Stimulated activated CD4-positive, alpha-beta T cell treated with anti-CD3 and anti-CD28 coated beads, Interleukin-1b, Interleukin-23, amount 100 ng/mL, for 24 hours (primary cell): Measurements from ENCODE around the gene ADARB2.

Experiments
- DNase-seq, 4 experiments: peaks; one replicate each; pipeline ENCODE4 v3.0.0-alpha.2; 2020; ENCODE audit warnings: low read depth in 4 of 4, low spot score in 1 of 4

The ADARB2 gene

DNA sequence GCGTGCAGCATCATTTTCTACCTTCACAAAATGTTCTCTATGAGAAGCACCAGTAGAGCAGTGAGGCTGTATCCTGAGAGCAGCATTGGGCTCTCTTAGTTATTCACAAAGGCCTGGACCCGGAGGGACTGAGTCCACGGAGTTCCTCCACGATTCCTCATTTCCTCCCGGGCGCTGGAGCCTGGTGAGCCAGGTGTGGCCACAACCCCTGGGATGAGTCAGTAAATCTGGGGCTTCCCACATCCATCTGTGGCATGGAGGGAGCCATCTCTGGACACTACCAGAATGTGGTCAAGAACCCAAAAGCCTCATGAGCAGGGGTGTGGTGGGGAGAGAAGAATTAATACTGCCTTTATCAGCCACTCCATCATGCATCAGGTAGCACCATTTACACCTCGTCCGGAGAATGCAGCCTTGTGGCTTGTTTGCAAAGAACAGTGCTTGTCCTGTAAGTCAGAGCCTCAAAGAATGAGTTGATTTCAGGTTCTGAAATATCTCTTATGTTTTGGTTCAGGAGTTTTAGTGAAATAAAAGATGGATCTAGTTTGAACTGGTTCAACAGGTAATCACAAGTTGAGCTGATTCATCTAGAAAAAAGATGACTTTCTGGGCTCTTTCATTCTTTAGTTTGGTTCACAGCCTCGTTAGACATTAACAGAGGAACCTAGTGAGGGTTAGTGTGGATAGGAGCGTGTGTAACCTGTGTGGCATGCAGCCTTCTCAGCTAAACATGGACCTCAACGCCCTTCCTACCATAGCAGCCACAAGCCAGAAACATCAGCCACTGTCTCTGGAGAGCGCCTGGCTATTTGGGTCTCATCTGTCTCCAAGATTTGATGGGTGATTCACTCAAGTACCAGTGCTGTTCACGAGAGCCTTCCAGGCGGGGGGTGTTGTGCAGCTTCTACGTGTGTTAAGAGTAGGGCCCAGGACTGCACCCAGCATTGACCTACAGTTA lies 586.0 kb downstream of the ADARB2 start:
- DNase-seq = no peak

DNA sequence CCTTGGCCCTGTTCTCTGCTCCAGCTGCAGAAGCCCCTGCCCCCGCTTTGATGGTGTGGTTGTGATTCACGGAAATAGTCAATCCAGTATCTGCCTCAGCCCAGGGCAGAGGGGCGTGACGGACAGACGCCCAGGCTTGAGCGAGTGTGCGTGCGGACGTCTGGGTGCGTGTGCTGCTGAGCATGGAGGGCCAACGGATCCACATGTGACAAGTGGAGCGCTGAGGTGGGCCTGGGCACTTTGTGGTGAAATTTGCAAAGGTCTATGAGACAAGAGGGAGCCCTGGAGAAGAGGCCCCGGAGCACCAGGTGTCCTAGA lies 586.7 kb downstream of the ADARB2 start:
- DNase-seq = no peak

DNA sequence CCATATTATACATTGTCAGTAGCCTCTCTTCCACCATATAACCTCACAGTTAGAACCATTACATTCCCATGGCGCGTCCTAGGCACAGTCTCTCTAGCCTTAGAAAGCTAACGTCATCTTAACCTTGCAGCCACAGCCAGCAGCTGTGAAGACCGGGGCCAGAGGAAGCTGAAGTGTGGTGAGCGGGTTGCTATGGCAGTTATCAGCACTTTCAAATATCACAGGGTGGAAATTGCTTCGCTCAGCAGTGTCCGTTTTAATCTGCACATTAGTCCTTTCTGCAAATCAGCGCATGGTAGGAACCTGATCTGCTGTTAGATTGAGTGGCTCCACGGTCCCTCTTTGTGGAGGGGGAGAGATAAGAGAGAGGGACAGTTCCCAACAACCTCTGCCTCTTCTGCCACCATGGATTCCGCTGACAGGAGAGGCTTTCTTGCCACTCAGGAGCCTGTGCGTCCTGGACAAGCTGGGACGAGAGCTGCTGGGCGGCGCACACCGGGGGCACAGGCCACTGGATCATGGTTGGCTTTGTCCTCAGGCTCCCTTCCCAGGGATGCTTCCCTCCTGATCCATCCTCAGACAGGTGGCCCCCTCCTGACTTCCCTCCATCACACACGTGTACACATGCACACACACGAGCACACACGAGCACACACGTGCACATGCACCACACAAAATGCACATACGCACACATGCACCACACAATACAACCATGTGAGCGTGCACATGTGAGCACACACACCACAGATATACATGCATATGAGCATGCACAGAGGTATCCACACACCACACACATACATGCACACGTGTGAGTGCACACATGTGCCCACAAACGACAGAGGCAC lies 587.3 kb downstream of the ADARB2 start:
- DNase-seq = no peak

DNA sequence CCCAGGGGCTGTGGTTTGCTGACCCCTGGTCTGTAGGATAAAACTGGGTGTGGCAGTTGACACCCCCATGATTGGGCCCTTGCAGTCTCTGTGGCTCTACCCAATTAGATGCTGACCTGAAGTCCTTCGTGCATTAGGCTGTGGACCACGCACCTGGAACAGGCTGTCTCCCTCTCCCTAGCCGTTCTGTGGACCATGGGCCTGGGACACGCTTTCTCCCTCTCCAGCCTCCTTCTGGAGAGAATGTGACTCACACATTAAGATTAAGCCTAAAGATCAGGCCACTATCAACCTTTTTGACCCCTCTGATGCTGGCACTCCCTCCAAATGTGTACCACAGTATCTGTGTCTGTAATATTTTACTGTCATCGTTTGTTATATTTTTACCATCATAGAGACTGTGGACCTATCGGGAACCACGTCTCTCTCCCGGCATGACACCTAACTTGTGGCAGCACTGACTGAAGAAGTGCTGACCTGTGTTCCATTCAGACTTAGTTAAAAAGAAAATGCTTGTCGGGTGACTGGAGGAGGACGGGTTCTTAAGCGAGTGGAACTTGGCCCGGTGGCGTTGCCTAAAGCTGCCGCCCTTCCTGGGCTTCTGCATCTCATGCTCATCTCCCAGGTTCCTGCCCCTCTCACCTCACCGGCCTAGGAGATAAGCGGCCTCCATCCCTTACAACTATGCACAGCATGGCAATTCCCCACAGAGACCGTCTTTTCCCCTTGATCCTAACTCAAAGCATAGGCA lies 588.3 kb downstream of the ADARB2 start:
- no peak for DNase-seq

DNA sequence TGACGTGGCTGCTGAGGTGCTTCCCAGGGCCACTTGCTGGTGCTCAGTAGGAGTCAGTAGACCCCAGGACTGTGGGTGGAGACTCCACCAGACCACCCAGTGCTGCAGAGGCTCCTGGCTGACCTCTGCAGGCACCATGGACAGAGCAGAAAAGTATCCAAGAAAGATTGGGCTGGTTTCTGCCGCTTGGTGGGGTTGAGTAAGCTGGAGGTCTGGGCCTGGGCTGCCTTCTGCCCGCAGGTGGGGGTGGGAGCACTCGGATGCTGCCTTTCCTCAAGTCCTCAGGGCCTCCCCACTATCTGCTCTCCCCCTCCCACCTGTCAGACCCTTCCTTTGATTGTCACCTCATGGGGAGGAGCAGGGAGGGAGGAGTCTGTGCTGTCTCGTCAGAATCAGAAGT lies 589.5 kb downstream of the ADARB2 start:
- no peak for DNase-seq

DNA sequence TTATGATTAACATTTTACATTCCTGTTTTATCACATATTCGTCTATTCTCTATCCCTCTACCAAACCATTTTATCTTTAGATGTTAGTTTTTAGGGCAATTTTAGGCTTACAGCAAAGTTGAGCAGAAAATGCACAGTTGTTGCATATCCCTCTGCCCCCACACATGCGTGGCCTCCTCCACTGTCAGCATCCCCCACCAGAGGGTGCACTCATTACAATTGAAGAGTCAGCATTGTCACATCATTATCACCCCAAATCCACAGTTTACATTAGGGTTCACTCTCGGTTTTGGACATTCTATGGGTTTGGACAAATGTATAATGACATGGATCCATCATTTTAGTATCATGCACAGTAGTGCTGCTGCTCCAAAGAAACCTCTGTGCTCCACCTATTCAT lies 594.7 kb downstream of the ADARB2 start:
- DNase-seq = no peak

DNA sequence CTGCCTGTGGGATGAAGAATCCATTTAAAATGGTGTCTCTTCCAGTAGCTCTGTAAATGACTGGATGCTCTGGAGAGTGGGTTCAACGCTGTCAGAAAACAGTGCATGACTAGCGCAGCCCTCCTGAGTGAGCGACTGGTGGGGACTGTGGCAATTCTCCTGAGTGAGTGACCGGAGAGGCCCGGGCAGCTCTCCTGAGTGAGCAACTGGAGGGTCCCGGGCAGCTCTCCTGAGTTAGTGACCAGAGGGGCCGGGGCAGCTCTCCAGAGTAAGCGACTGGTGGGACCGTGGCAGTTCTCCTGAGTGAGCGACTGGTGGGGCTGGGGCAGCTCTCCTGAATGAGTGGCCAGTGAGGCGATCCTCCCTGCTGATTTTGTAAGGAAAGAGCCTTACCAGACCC lies 595.6 kb downstream of the ADARB2 start:
- DNase-seq = no peak

DNA sequence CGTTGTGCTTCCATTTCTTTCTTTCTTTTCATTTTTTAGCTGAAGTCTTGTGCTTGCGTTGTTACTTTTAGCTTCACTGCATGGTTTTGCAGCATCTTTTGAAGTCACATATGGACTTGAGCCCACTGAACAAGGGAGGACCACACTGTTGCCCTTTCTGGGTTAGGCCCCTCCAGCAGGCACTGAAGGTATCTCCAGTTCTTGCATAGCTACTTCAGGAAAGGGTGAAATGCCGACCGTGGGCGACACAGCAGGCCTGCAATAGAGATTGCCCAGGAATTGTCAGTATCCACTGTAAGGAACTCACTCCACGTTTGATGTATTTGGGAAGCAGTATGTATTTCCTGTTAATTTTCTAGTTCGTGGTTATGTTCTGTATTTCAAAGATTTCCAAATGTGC lies 596.1 kb downstream of the ADARB2 start:
- DNase-seq = no peak

DNA sequence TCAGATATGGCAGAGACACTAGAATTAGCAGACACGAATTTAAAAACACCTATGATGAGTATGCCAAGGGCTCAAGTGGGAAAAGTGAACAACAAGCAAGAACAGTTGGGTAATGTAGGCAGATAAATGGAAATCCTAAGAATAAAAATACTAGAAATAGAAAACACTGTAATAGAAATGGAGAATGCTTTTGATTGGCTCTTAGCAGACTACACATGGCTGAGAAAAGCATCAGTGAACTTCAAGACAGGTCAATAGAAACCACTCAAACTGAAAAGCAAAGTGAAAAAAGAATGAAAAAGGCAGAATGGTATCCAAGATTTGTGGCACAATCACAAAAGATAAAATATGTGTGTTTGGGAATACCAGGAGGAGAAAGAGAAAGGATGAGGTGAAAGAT lies 598.8 kb downstream of the ADARB2 start:
- no peak for DNase-seq

DNA sequence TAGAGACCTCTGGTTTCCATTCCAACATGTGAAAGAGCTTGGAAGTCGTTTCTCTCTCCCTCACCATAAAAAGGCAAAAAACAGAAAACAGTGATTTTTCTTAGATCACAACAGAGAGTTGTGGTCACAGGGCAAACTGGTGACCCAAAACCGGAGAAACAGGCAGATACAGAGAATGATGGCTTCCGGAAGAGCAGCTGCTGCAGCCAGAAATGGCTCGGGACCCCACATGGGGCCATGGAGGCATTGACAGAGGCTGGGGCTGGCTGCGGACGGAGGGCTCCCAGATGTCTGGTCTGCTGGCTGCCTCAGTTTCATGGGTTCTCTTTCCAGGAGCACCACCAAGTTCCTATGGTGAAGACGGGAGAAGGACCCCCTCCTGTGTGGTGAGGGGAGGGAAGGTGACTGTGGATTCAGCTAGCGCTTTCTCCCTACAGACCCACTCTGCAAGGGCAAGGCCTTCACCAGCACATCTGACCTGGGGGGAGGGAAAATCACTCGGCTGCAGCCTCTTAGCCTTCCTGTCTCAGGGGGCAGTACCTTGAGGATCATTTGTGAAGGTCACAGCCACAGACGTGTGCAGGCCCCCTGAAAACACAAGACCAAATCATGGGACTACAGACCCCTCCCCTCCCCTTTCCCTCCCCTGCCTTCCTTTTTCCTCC lies 599.7 kb downstream of the ADARB2 start:
- DNase-seq = no peak

DNA sequence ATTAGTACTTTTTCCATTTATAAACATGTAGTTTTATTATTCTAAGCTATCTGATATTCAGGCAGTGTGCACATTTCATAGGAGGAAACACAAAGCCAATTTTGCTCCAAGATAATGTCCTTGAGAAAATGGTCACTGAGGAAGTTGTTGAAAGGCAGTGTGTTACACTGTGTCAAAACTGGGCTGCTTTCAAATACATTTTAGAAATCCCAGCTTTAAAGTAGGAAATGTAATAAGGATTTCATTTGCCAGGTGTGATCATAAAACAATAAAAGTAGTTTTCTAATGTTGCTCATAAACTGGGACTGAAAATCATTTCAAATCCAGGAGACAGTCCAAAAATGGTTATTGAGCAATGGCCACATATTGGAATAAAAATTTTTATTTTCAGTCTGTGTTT lies 601.1 kb downstream of the ADARB2 start:
- no peak for DNase-seq

DNA sequence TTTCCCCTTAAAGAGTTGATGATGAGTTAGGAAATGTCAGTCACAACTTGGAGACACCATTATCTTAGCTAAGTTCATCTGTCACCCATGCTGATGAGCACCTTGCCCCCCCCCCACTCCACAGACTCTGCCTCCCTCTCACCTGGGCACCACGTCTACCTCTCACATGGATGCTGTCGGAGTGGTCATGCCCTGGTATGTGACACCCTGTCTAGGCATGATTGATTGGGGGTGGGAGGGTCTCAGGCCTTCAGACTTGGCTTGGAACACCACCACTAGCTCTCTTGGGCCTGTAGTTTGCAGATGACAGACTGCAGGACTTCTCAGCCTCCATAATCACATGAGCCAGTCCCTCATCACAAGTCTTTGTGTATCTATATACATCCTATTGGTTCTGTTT lies 603.2 kb downstream of the ADARB2 start:
- no peak for DNase-seq

DNA sequence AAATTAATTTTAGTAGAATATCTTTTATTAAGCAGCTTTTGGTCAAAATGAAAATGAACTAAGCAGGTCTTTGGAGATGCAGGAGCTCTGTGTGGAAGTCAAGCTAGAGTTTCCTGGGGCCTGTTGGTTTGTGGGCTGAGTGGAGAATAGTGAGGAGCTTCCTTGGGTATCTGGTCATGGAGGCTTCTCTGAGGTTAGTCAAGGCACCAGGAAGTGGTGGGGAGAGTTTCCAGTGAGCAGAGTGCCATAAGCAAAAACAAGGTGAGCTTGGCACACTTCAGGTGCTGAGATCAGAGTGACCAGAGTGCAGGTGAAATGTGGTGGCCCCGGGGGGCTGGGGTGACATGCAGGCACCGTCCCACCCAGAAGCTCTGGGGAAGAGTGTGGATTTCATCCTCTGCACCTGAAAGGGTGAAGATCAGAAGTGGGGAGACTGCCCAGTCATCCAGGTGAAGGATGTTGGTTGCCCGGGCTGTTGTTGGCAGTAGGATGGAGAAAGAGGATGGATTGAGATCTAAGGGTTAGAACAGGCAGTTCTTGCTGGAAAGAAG lies 603.8 kb downstream of the ADARB2 start:
- DNase-seq = no peak

DNA sequence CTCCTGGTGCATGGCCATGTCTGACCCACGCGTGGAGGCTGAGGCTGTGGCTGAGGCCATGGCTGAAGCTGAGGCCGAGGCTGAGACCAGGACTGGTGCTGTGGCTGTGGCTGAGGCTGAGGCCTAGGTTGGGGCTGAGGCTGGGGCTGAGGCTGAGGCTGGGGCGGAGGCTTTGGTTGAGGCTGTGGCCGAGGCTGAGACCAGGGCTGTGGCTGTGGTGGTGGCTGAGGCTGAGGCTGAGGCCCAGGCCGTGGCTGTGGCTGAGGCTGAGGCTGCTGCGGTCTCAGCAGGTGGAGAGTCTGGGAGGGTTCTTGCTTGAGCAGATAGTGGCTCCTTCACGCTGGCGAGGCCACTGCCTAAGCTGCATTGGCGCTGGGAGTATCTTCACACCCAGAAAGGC lies 604.7 kb downstream of the ADARB2 start:
- DNase-seq = no peak

DNA sequence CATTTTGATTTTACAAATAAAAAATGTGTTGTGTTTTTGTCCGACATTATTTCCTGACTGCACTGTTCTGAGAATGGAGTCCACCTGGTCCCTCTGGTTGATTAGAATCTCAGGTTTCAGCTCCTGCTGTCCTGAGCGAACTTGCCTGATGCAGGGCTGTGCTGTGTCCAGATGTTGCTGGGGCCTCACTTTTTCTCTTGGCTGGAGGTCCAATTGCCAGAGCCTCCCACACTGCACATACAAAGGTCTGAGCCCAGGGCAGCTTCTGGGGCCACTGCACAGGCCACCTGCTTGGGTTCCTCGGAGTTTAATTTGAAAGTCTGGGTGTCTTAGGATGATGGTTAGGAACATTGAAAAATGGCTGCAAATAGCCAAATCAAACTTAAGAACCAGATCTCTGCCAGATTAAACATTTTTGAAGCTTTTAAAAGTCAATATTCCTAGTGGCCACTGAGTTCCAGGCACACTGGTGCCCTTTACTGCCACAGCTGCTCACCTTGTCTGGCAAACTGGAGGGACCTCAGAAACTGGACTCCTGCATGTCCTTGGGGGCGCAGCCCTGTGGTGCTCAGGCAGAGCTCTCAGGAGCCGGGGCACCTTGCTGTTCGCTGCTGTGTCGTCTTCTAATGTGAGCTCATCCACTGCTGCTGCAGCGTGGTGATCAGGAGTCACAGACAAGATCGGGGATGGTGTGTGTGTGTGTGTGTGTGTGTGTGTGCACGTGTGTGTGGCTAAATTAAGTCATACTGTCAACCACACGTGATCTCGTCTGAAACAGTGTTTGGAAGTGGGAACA lies 606.1 kb downstream of the ADARB2 start:
- DNase-seq = no peak

DNA sequence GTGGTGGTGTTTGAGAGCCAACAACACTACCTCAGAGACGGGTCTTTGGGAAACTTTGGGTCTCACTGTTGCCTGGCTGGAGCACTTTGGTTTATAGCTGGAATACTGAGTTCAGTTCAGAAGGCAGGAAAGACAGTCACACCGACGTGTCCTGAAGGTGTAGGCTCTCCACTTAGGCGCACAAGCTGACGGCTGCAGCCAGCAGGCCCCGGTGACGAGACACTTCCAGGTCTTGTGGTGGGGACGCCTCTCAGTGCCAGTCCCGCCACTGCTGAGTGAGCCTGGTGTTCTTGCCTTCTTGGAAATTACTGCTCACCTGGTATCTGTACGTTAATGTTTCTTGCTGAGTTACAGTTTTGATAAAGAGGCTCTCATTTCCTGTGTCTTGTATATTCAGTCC lies 607.1 kb downstream of the ADARB2 start:
- DNase-seq = no peak

DNA sequence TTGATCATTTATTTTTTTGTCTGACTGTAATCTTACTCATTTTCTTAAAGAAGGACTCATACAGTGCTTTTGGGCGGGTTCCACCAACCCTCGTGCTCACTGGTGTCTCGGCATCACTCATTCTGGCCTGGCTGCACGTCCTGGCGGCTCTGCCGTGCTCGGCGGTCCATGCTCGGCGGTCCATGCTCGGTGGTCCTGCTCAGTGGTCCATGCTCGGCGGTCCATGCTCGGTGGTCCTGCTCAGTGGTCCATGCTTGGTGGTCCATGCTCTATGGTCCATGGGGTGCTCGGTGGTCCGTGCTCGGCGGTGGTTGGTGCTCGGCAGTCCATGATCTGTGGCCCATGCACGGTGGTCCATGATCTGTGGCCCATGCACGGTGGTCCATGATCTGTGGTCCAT lies 608.7 kb downstream of the ADARB2 start:
- DNase-seq = no peak

DNA sequence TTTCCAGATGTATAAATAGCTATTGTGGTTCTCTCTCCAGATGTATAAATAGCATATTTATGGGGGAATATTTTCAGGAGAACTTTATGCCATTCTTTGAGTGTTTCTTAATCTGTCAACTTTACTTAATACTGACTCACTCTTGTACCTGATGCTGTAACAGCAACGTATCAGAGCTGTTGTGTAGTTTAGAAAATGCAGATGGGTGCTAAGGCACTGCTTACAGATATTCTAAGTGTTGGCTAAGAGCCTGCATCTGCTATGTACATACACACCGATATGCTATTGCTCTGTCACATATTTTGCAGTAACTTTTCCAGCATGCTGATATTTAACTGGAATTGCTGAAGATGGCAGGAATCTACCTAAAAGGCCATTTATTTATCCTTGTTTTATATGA lies 609.2 kb downstream of the ADARB2 start:
- no peak for DNase-seq

DNA sequence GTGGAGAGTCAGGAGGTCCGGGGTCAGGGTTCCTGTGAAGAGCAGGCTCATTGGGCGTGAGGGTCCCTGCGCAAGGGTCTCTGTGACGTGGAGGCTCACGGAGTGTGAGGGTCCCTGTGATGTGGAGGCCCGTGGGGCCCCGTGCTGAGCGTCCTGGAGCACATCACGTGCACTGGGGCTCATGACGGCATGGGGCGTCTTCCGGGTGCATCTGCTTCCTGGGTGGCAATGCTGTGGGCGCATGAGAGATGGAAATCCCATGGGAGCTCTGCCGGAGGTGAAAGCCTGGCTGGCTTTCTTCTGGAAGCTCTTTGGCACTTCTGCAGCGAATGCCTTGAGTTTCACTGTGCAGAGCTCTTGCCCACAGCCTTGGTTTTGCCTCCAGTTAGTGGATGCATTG lies 609.7 kb downstream of the ADARB2 start:
- DNase-seq = no peak
